Endodermal cell (in vitro differentiated cells): ENCODE data around the gene RAB3C. TPM values are rescaled to one million over a fixed set of nuclear protein-coding genes. Genes with fewer than 3 reads are reported as not detected.

ENCODE experiments used
- DNase-seq: peaks from one replicate; pipeline ENCODE4 v3.0.0-alpha.2; 2017
- H3K27ac ChIP-seq: 2 replicates; pipeline ENCODE4 v1.5.1; 2013; ENCODE audit warnings: mild to moderate bottlenecking, low read depth, low read length, moderate library complexity
- H3K27me3 ChIP-seq: 2 replicates; pipeline ENCODE4 v1.6.1; 2013; ENCODE audit warnings: mild to moderate bottlenecking, low read length, moderate library complexity; ENCODE audit not compliant: insufficient read depth, control insufficient read depth, poor library complexity, severe bottlenecking
- H3K36me3 ChIP-seq: 2 replicates; pipeline ENCODE4 v1.7.0; 2013; ENCODE audit warnings: mild to moderate bottlenecking, low read length, moderate library complexity; ENCODE audit not compliant: control insufficient read depth, insufficient read depth
- H3K4me1 ChIP-seq: one replicate; pipeline ENCODE4 v1.7.0; 2013; ENCODE audit warnings: low read length; ENCODE audit not compliant: control insufficient read depth, insufficient read depth
- H3K4me3 ChIP-seq: 2 replicates; pipeline ENCODE4 v1.5.1; 2013; ENCODE audit warnings: mild to moderate bottlenecking, low read length, moderate library complexity
- H3K9ac ChIP-seq: 2 replicates; pipeline ENCODE4 v1.6.1; 2013; ENCODE audit warnings: mild to moderate bottlenecking, low read length, moderate library complexity; ENCODE audit not compliant: poor library complexity, severe bottlenecking; ENCODE audit errors: extremely low read depth
- H3K9me3 ChIP-seq: 2 replicates; pipeline ENCODE4 v1.6.1; 2013; ENCODE audit warnings: mild to moderate bottlenecking, low read length, moderate library complexity; ENCODE audit not compliant: control insufficient read depth
- H3K27ac Mint-ChIP-seq: 2 replicates; pipeline ENCODE4 v1.8.0; 2020; ENCODE audit warnings: mixed read lengths
- H3K27me3 Mint-ChIP-seq: 2 replicates; pipeline ENCODE4 v1.8.0; 2021; ENCODE audit warnings: mild to moderate bottlenecking, mixed read lengths; ENCODE audit not compliant: insufficient read depth
- H3K36me3 Mint-ChIP-seq: 2 replicates; pipeline ENCODE4 v1.8.0; 2020; ENCODE audit warnings: low read depth, mixed read lengths
- H3K4me1 Mint-ChIP-seq: 2 replicates; pipeline ENCODE4 v1.8.0; 2020; ENCODE audit warnings: mixed read lengths
- H3K4me3 Mint-ChIP-seq: 2 replicates; pipeline ENCODE4 v1.8.0; 2020; ENCODE audit warnings: mild to moderate bottlenecking, moderate library complexity, mixed read lengths
- H3K9me3 Mint-ChIP-seq: 2 replicates; pipeline ENCODE4 v1.8.0; 2020; ENCODE audit warnings: mild to moderate bottlenecking, mixed read lengths
- WGBS, 2 experiments: methylation state at CpG; one replicate each; pipeline versions ENCODE4 v1.1.5 to v1.1.7; 2013; ENCODE audit warnings: missing lambda C conversion rate in 2 of 2, mixed read lengths in 1 of 2; ENCODE audit not compliant: insufficient coverage in 1 of 2, insufficient read length in 1 of 2; 5-methylcytosine and 5-hydroxymethylcytosine counted together
- total RNA-seq, 2 donors: library from RNA; stranded (reverse); fragmentation: NEBNext Ultra II Directional in 1 of 2; extraction: Animal tissue kit (Norgen Biotek cat#: 25700) in 1 of 2; gene quantifications; 2 replicates in 1 of 2; 3 replicates in 1 of 2; pipeline ENCODE4 v1.2.1, GENCODE V29; 2021
- TF ChIP-seq, protein P1 (sequence below): fragments of 200-600 bp; sonication (generic); conservative IDR thresholded peaks from 2 replicates; pipeline ENCODE4 v1.5.0; 2021; ENCODE audit warnings: antibody characterized with exemption, mild to moderate bottlenecking

RAB3C gene
- total RNA-seq, 2 donors from 2014 or later: 5.8 to 15.1 TPM

DNA sequence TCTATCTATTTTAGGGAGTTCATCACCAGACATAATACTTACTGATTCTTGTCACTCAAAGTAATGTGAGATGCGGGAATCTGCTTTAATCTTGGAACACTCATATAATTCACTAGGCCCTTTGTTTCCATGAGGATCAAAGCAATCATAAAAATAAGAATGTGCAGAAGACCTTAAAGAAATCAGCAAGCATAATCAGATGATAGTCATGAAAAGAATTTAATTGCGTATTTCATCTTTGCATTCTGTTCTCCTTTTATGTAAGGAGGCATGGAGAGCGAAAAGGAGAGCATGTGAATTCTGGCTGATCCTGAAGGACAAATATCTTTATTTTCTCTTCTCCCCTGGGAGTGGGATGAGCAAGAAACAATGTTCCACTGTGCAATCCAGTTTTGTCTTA lies 128.0 kb downstream of the RAB3C start:
- Histone ChIP-seq H3K27me3 (no peaks in the 10 kb centered on the region), H3K9me3 (peaks cover 8% of the 10 kb centered on the region), H3K4me3 (no peak overlapping the region), H3K27ac (no peak overlapping the region), H3K4me1 (no peaks in the 10 kb centered on the region), H3K9ac (no peak overlapping the region), H3K36me3 (no peaks in the 10 kb centered on the region)
- Mint-ChIP-seq H3K36me3 (no peaks in the 10 kb centered on the region), H3K27me3 (no peaks in the 10 kb centered on the region), H3K27ac (no peak overlapping the region), H3K9me3 (peaks cover 13% of the 10 kb centered on the region), H3K4me1 (no peaks in the 10 kb centered on the region), H3K4me3 (no peak overlapping the region)
- TF ChIP-seq, protein P1, sequence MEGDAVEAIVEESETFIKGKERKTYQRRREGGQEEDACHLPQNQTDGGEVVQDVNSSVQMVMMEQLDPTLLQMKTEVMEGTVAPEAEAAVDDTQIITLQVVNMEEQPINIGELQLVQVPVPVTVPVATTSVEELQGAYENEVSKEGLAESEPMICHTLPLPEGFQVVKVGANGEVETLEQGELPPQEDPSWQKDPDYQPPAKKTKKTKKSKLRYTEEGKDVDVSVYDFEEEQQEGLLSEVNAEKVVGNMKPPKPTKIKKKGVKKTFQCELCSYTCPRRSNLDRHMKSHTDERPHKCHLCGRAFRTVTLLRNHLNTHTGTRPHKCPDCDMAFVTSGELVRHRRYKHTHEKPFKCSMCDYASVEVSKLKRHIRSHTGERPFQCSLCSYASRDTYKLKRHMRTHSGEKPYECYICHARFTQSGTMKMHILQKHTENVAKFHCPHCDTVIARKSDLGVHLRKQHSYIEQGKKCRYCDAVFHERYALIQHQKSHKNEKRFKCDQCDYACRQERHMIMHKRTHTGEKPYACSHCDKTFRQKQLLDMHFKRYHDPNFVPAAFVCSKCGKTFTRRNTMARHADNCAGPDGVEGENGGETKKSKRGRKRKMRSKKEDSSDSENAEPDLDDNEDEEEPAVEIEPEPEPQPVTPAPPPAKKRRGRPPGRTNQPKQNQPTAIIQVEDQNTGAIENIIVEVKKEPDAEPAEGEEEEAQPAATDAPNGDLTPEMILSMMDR: no peak
- WGBS, 2 experiments: 96 to 100% methylated on average over 2 to 3 of the region's 3 CpGs
- no peak for DNase-seq

DNA sequence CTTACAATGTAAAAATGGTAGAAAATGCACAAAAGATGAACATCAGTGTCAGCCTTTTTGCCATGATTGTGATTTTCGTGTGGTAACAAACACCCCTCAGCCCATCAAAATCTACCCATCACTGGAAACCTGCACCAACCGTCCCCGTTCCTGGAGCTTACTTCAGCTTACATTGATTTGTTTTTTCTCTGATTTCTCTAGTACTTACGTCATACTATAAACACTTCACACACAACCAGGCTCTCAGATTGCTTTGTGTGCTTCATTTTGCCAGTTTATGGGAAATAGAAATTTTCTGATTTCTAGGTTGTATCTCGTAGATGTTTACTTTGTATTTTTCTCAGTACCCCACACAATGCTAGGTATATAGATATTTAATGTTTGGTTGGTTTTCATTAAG lies 129.1 kb downstream of the RAB3C start:
- H3K27ac ChIP-seq: no peak overlapping the region
- H3K27ac Mint-ChIP-seq: no peak overlapping the region
- H3K9me3 Mint-ChIP-seq: peaks cover 13% of the 10 kb centered on the region
- H3K27me3 ChIP-seq: no peaks in the 10 kb centered on the region
- H3K9me3 ChIP-seq: peaks cover 8% of the 10 kb centered on the region
- TF ChIP-seq, protein P1: no peak
- no peak overlapping the region for H3K4me3 ChIP-seq
- peaks cover 2% of the 10 kb centered on the region for H3K4me1 ChIP-seq
- H3K9ac ChIP-seq: no peak overlapping the region
- H3K4me3 Mint-ChIP-seq: no peak overlapping the region
- peaks cover 10% of the 10 kb centered on the region for H3K4me1 Mint-ChIP-seq
- H3K36me3 ChIP-seq: no peaks in the 10 kb centered on the region
- H3K27me3 Mint-ChIP-seq: no peaks in the 10 kb centered on the region
- no peaks in the 10 kb centered on the region for H3K36me3 Mint-ChIP-seq
- DNase-seq: no peak
- 93 to 94% methylated on average over 4 of the region's 5 CpGs for WGBS, 2 experiments

DNA sequence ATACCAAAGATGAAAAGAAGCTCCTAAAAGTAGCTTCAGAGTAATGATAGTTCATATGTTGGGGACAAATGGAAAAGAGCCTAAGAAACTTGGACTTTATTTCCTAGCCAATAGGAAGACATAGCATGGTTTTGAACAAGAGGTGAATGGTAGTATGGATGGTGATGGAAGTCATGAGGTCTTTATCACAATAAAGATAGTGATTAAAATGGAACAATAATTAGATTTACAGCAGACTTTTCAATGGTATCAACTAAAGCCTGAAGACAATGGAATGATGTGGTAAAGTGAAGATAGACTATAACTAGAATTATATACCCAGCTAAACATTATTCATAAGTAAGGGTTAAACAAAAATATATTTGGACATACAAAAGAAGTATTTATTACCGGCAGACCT lies 131.2 kb downstream of the RAB3C start:
- Histone ChIP-seq H3K27ac (no peak overlapping the region), H3K27me3 (no peaks in the 10 kb centered on the region), H3K9me3 (peaks cover 8% of the 10 kb centered on the region), H3K4me3 (no peak overlapping the region), H3K4me1 (peaks cover 7% of the 10 kb centered on the region), H3K36me3 (no peaks in the 10 kb centered on the region), H3K9ac (no peak overlapping the region)
- peaks cover 13% of the 10 kb centered on the region for H3K9me3 Mint-ChIP-seq
- TF ChIP-seq, protein P1: no peak
- no peak overlapping the region for H3K27ac Mint-ChIP-seq
- H3K4me1 Mint-ChIP-seq: peaks cover 27% of the 10 kb centered on the region
- 100% methylated on average over 1 of the region's 1 CpG; no CpG with 5 or more reads in 1 of the 2 experiments for WGBS, 2 experiments
- no peak overlapping the region for H3K4me3 Mint-ChIP-seq
- H3K27me3 Mint-ChIP-seq: no peaks in the 10 kb centered on the region
- no peak for DNase-seq
- H3K36me3 Mint-ChIP-seq: no peaks in the 10 kb centered on the region
